ENCODE results near the gene STK38L. TPM values are rescaled to one million over a fixed set of nuclear protein-coding genes. Genes with fewer than 3 reads are reported as not detected.

The STK38L gene
- total RNA-seq, 6 donors from 2014 or later: 11.1 to 31.7 (median 17.6) TPM

DNA sequence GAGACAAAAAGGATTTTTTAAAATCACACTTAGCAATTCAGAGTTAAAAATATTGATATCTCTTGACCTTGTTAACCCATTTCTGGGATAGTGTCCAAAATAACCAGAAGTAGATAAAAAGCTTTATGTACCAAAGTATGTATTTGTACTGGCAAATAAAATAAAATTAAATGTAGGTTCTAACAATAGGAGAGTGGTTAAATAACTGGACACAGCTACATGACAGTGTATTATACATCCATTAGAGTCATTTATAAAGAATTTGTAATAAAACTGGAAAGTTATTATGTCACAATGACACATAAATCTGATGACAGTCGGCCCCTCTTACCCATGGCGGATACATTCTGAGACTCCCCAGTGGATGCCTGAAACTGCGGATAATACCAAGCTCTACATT, 122.5 kb downstream of the STK38L start:
- TF ChIP-seq POLR2A (IDR thresholded peaks at IDR 0.05) (no peak), EP300 (IDR thresholded peaks at IDR 0.05) (no peak), POLR2AphosphoS5 (IDR thresholded peaks at IDR 0.05) (no peak)
- TF ChIP-seq, protein P1, sequence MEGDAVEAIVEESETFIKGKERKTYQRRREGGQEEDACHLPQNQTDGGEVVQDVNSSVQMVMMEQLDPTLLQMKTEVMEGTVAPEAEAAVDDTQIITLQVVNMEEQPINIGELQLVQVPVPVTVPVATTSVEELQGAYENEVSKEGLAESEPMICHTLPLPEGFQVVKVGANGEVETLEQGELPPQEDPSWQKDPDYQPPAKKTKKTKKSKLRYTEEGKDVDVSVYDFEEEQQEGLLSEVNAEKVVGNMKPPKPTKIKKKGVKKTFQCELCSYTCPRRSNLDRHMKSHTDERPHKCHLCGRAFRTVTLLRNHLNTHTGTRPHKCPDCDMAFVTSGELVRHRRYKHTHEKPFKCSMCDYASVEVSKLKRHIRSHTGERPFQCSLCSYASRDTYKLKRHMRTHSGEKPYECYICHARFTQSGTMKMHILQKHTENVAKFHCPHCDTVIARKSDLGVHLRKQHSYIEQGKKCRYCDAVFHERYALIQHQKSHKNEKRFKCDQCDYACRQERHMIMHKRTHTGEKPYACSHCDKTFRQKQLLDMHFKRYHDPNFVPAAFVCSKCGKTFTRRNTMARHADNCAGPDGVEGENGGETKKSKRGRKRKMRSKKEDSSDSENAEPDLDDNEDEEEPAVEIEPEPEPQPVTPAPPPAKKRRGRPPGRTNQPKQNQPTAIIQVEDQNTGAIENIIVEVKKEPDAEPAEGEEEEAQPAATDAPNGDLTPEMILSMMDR (IDR thresholded peaks at IDR 0.05): no peak
- H3K27ac ChIP-seq: no peak overlapping the region
- H3K36me3 ChIP-seq: no peaks in the 10 kb centered on the region
- H3K4me3 ChIP-seq: no peak overlapping the region
- DNase-seq (no peak), ATAC-seq (ENCODE audit: low FRiP score in 2 of 2) (no peak)
- H3K27me3 ChIP-seq: no peaks in the 10 kb centered on the region
- no peaks in the 10 kb centered on the region for H3K9me3 ChIP-seq
- no peaks in the 10 kb centered on the region for H3K4me1 ChIP-seq
- 97% methylated on average over 3 of the region's 3 CpGs for WGBS, 2 donors

DNA sequence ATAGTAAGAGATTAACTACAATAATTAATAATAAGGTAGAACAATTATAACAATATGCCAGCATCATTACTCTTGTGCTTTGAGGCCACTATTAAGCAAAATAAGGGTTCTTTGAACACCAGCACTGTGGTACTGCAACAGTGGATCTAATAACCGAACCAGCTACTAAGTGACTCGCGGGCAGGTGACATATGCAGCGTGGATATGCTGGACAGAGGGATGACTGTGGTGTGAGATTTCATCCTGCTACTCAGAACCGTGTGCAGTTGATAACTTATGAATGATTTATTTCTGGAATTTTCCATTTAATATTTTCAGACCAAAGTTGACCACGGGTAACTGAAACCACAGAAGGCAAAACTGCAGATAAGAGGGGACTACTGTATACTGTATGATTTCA, 123.0 kb downstream of the STK38L start:
- ATAC-seq (ENCODE audit: low FRiP score in 2 of 2) (no peak), DNase-seq (no peak)
- no peak for TF ChIP-seq EP300 (IDR thresholded peaks at IDR 0.05)
- no peak for TF ChIP-seq POLR2AphosphoS5 (IDR thresholded peaks at IDR 0.05)
- TF ChIP-seq, protein P1 (IDR thresholded peaks at IDR 0.05): no peak
- TF ChIP-seq POLR2A (IDR thresholded peaks at IDR 0.05): no peak
- Histone ChIP-seq H3K4me1 (no peaks in the 10 kb centered on the region), H3K9me3 (no peaks in the 10 kb centered on the region), H3K27ac (no peak overlapping the region), H3K27me3 (no peaks in the 10 kb centered on the region), H3K36me3 (no peaks in the 10 kb centered on the region), H3K4me3 (no peak overlapping the region)
- 81 to 85% methylated on average over 6 of the region's 6 CpGs for WGBS, 2 donors

Other genes with a start within 250 kb of the STK38L start
- 10 to 100 TPM; 33.5 to 81.1 (median 69.2) TPM for gene TM7SF3, start 229.9 kb upstream of the STK38L start, total RNA-seq
- 10 to 100 TPM in 5 of 6 donors, 1 to 10 TPM in 1; 8.3 to 78.9 (median 47.0) TPM for gene MED21, start 221.7 kb upstream of the STK38L start, total RNA-seq
- gene C12orf71, start 161.7 kb upstream of the STK38L start, total RNA-seq: not detected
- gene BMAL2, start 88.5 kb downstream of the STK38L start, total RNA-seq: 1 to 10 TPM; 2.1 to 7.5 (median 3.1) TPM
- gene SMCO2, start 202.4 kb downstream of the STK38L start, total RNA-seq: under 1 TPM in 2 of 6 donors, not detected in 4; 0.27 to 0.34 TPM